B cell (primary cell): ENCODE measurements around the gene CALML6.

ENCODE experiments used
- EZH2 ChIP-seq: IDR thresholded peaks from 2 replicates; pipeline ENCODE4 v1.6.1; 2012; ENCODE audit warnings: borderline replicate concordance, low read depth, mild to moderate bottlenecking, moderate library complexity, low read length; ENCODE audit not compliant: insufficient read depth, poor library complexity, severe bottlenecking
- TF ChIP-seq, protein P1 (sequence below): fragments of 200-600 bp; IDR thresholded peaks from one replicate; pipeline ENCODE4 v1.8.0; 2022; ENCODE audit warnings: antibody characterized with exemption, mild to moderate bottlenecking

DNA sequence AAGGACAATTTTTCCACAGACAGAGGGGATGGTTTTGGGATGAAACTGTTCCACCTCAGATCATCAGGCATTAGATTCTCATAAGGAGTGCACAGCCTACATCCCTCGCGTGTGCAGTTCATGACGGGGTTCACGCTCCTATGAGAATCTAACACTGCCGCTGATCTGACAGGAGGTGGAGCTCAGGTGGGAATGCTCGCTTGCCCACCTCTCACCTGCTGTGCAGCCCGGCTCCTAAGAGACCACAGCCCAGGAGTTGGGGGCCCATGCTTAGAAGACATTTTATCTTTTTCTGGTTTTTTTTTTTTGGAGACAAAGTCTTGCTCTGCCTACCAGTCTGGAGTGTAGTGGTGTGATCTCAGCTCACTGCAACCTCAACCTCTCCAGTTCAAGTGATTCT lies 40.2 kb upstream of the CALML6 start:
- TF ChIP-seq, protein P1, sequence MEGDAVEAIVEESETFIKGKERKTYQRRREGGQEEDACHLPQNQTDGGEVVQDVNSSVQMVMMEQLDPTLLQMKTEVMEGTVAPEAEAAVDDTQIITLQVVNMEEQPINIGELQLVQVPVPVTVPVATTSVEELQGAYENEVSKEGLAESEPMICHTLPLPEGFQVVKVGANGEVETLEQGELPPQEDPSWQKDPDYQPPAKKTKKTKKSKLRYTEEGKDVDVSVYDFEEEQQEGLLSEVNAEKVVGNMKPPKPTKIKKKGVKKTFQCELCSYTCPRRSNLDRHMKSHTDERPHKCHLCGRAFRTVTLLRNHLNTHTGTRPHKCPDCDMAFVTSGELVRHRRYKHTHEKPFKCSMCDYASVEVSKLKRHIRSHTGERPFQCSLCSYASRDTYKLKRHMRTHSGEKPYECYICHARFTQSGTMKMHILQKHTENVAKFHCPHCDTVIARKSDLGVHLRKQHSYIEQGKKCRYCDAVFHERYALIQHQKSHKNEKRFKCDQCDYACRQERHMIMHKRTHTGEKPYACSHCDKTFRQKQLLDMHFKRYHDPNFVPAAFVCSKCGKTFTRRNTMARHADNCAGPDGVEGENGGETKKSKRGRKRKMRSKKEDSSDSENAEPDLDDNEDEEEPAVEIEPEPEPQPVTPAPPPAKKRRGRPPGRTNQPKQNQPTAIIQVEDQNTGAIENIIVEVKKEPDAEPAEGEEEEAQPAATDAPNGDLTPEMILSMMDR: no peak
- TF ChIP-seq EZH2: no peak
